Activated naive CD4-positive, alpha-beta T cell treated with anti-CD3 and anti-CD28 coated beads, Interleukin-2, amount 10 ng/mL, durations not matched to agents 7 days and 5 days (primary cell): Measurements from ENCODE around the gene RBP5.
A peak's percentile ranks its signal among the peaks of the same experiment; 100 is the strongest.

Experiments
- CTCF ChIA-PET: fragments of 350-600 bp; sonication (Branson Sonifier 250); formaldehyde crosslinking; loops from one replicate; lab custom pipeline; 2021; ENCODE audit warnings: antibody characterized with exemption; lab: Charles Lee
- DNase-seq: peaks from one replicate; pipeline ENCODE4 v3.0.0-alpha.2; 2020
- H3K27ac Mint-ChIP-seq: one replicate; pipeline ENCODE4 v1.8.0; 2021; ENCODE audit warnings: mild to moderate bottlenecking, moderate library complexity, mixed read lengths
- H3K27me3 Mint-ChIP-seq: one replicate; pipeline ENCODE4 v1.8.0; 2021; ENCODE audit warnings: mild to moderate bottlenecking, mixed read lengths
- H3K36me3 Mint-ChIP-seq: one replicate; pipeline ENCODE4 v1.8.0; 2021; ENCODE audit warnings: mixed read lengths
- H3K4me1 Mint-ChIP-seq: one replicate; pipeline ENCODE4 v1.8.0; 2021; ENCODE audit warnings: mixed read lengths
- H3K4me3 Mint-ChIP-seq: one replicate; pipeline ENCODE4 v1.8.0; 2021; ENCODE audit warnings: mild to moderate bottlenecking, moderate library complexity, mixed read lengths
- H3K9me3 Mint-ChIP-seq: one replicate; pipeline ENCODE4 v1.8.0; 2021; ENCODE audit warnings: mixed read lengths

The RBP5 gene

DNA sequence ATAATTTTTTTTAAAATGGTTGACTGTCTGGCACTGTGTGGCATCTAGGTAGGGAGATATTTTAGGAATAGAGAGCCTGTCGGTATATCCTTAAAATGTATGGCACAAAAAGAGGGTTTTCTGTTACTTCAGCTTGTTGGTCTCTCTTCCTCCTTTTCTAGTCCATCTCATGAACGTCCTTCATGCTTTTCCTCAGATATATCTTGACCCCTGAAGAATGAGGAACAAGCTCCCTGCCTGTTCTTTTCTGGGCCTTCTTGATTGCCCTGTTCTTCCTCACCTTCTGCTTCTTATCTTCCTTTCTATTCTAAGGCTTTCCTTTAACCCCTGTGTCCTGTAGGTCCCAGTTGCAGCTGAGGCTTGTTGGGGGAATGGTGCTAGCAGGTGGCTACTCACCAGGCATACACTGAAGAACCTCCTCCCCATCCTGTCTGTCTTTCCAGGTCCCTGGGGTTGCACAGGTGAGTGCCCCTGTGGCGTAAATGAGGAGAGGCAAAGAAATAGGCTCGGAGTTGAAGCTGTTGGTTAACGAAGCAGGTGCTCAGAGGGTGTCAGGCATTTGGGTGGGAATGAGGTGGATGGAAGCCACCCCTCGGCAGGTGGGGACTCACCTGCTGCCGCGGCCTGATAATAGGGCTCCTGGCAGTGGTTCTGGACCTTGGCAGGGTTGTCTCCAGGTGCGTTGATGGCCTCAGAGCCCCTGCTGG, 29.2 kb downstream of the RBP5 start:
- Mint-ChIP-seq H3K4me1 (peaks cover 18% of the 10 kb centered on the region), H3K27ac (no peak overlapping the region), H3K27me3 (no peaks in the 10 kb centered on the region), H3K9me3 (no peaks in the 10 kb centered on the region), H3K36me3 (peaks cover 40% of the 10 kb centered on the region), H3K4me3 (no peak overlapping the region)
- DNase-seq: no peak
- CTCF ChIA-PET: interaction anchor here (0.6 kb wide), 1 partner anchor 41 kb away, joined by 3 read pairs; no protein-coding TSS in a partner anchor

GRCh38 chr12:7096979-7097378, 31.7 kb downstream of the RBP5 start:
- Mint-ChIP-seq H3K27me3 (peaks cover 7% of the 10 kb centered on the region), H3K4me3 (no peak overlapping the region), H3K36me3 (peaks cover 18% of the 10 kb centered on the region), H3K9me3 (no peaks in the 10 kb centered on the region), H3K27ac (no peak overlapping the region), H3K4me1 (peaks cover 8% of the 10 kb centered on the region)
- DNase-seq: no peak
- CTCF ChIA-PET: no interaction called here

DNA sequence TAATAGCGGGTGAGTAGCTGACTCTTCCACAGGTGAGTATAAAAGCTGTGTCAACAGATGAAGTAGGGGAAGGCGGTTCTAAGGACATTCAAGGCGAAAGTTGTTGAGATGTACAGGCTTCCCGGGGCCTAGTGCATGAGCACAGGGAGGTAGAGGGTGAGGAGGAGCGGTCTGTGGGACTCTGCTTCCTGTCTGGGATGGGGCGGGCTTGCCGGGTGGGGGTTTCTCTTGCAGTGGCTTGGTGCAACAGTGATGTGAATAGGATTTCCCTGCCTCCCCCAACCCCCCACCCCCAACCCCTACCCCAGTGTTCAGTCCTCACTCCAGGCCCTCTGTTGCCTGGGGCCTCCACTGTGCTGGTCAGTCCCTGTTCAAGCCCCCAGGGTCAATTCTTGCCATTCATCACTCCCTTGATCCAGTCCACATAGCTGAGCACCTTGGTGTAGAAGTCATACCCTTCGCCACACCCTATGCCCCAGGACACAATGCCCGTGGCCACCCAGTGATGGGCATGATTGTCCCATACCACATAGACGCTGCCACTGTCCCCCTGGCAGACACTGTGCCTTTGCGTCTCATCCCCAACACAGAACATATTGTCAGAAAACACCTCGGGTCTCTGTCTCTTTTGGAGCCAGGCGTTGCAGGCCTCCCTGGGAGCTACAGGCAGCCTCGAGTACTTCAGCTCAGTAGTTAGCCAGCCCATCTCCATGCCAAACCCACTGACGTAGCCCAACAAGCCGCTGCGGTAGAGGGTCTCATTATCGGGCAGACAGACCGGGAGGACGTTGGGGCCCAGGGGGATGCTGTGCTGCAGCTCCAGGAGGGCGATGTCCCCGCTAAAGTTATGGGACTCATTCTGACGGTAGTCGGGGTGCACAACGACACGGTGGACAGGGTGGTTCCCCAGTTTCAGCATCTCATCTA, 32.4 kb downstream of the RBP5 start:
- Mint-ChIP-seq H3K27ac (no peak overlapping the region), H3K9me3 (no peaks in the 10 kb centered on the region), H3K36me3 (peaks cover 16% of the 10 kb centered on the region), H3K27me3 (peaks cover 7% of the 10 kb centered on the region), H3K4me3 (no peak overlapping the region), H3K4me1 (peaks cover 13% of the 10 kb centered on the region)
- no peak for DNase-seq
- CTCF ChIA-PET: interaction anchor here (0.5 to 1.5 kb wide), 3 partner anchors 11 to 151 kb away, joined by 3 to 6 read pairs (median 5); no protein-coding TSS in a partner anchor

- H3K27me3 Mint-ChIP-seq: peaks cover 18% of the 10 kb centered on the region
- no peak overlapping the region for H3K27ac Mint-ChIP-seq
- DNase-seq: no peak
- peaks cover 7% of the 10 kb centered on the region for H3K36me3 Mint-ChIP-seq
- CTCF ChIA-PET: interaction anchor here (0.7 to 2.7 kb wide), 7 partner anchors 11 to 169 kb away, joined by 3 to 15 read pairs (median 5); partner anchors contain the start of genes C1RL and LPCAT3
- H3K9me3 Mint-ChIP-seq: no peaks in the 10 kb centered on the region
- peaks cover 13% of the 10 kb centered on the region for H3K4me1 Mint-ChIP-seq
- no peak overlapping the region for H3K4me3 Mint-ChIP-seq
Observed at GRCh38 chr12:7093892-7094291, 34.8 kb downstream of the RBP5 start.

DNA sequence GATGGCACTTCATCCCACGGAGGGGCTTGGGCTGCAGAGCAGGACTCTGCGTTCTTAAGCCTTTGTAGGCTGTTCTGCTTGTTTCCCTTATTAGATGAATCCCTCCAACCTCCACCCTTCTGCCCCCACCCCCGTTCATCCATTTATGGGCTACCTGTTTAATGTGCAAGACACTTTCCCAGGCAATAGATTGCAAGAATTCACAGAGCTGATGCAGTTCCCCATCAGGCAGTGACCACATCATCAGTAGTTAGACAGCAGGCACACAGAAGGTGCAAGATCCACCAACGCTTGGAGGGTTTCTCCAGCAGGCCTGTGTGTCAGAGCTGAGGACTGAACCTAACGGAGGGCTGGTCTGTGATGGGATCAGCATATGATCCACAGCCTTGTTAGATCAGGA, 35.2 kb downstream of the RBP5 start:
- DNase-seq: no peak
- Mint-ChIP-seq H3K4me1 (peaks cover 13% of the 10 kb centered on the region), H3K27me3 (peaks cover 19% of the 10 kb centered on the region), H3K36me3 (peaks cover 4% of the 10 kb centered on the region), H3K27ac (no peak overlapping the region), H3K9me3 (no peaks in the 10 kb centered on the region), H3K4me3 (no peak overlapping the region)
- CTCF ChIA-PET: interaction anchor here (0.7 to 2.7 kb wide), 11 partner anchors 12 to 224 kb away, joined by 3 to 15 read pairs (median 4); partner anchors contain the start of genes C1RL and LPCAT3

DNA sequence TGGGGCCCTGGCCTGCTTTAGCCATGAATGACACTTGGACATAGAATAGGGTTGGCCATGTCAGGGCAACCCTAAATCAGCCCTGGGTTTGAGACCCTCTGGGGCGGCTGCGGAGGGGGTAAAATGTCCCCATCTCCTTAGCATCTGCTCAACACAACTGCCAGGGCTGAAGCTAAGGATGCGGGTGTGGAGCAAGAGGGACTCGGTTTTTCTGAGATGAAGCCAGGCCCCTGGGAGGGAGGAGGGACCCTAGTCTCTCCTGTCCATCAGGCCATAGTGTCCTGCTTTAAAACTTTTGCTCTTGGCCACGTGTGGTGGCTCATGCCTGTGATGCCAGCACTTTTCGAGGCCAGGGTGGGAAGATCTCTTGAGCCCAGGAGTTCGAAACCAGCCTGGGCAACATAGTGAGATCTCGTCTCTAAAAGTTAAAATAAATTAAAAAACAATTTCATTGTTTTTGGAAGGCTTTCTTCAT, 35.7 kb downstream of the RBP5 start:
- H3K36me3 Mint-ChIP-seq: peaks cover 1% of the 10 kb centered on the region
- CTCF ChIA-PET: interaction anchor here (0.7 to 2.7 kb wide), 12 partner anchors 16 to 224 kb away, joined by 3 to 15 read pairs (median 4); partner anchors contain the start of genes C1RL and LPCAT3
- peaks cover 13% of the 10 kb centered on the region for H3K4me1 Mint-ChIP-seq
- H3K4me3 Mint-ChIP-seq: no peak overlapping the region
- H3K9me3 Mint-ChIP-seq: no peaks in the 10 kb centered on the region
- no peak overlapping the region for H3K27ac Mint-ChIP-seq
- H3K27me3 Mint-ChIP-seq: peaks cover 19% of the 10 kb centered on the region
- DNase-seq: no peak

- Mint-ChIP-seq H3K9me3 (no peaks in the 10 kb centered on the region), H3K36me3 (peaks cover 1% of the 10 kb centered on the region), H3K4me3 (peak within 1 kb of the TSS; percentile 71), H3K4me1 (peaks cover 13% of the 10 kb centered on the region), H3K27me3 (peaks cover 19% of the 10 kb centered on the region), H3K27ac (peak within 1 kb of the TSS; percentile 63)
- CTCF ChIA-PET: interaction anchor here (0.7 to 2.7 kb wide), 12 partner anchors 17 to 223 kb away, joined by 3 to 15 read pairs (median 4); partner anchors contain the start of genes C1RL and LPCAT3
- peak; percentile 82 for DNase-seq
Observed at GRCh38 chr12:7092229-7092985, 36.3 kb downstream of the RBP5 start, which contains the start of gene C1R. Gene C1R, minus strand, starts transcription at chr12:7092445. Its CDS starts 57 bp downstream, at chr12:7092388.

- peak overlapping the region; percentile 63 for H3K27ac Mint-ChIP-seq
- CTCF ChIA-PET: interaction anchor here (0.5 to 1.8 kb wide), 5 partner anchors 16 to 795 kb away, joined by 3 to 6 read pairs (median 3); no protein-coding TSS in a partner anchor
- peaks cover 13% of the 10 kb centered on the region for H3K4me1 Mint-ChIP-seq
- no peak for DNase-seq
- peaks cover under 1% of the 10 kb centered on the region for H3K36me3 Mint-ChIP-seq
- H3K27me3 Mint-ChIP-seq: peaks cover 19% of the 10 kb centered on the region
- no peaks in the 10 kb centered on the region for H3K9me3 Mint-ChIP-seq
- peak overlapping the region; percentile 71 for H3K4me3 Mint-ChIP-seq
Observed at GRCh38 chr12:7091660-7092228, 36.9 kb downstream of the RBP5 start.

DNA sequence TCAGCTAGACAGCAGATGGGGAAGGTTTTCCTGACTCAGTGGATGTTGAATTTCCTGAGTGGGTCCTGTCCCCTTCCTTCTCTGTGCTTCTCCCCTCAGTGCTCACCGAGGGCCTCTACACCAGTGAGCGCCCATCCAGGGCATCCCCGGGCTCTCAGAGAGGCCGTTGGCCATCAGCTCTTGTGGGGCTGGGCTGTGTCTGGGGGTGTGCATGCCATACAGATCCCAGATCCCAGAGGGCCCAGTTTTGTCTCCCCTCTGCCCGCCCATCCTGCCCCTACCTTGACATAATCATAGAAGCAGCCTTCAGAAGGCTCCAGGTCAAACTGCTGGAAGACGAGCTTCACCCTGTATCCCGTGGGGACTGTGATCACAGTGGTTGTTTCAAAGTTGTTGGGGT, 37.5 kb downstream of the RBP5 start:
- Mint-ChIP-seq H3K27ac (peak overlapping the region; percentile 34), H3K9me3 (no peaks in the 10 kb centered on the region), H3K36me3 (no peaks in the 10 kb centered on the region), H3K27me3 (peaks cover 19% of the 10 kb centered on the region), H3K4me3 (no peak overlapping the region), H3K4me1 (peaks cover 13% of the 10 kb centered on the region)
- no peak for DNase-seq
- CTCF ChIA-PET: interaction anchor here (0.5 to 1.8 kb wide), 5 partner anchors 17 to 796 kb away, joined by 3 to 6 read pairs (median 3); no protein-coding TSS in a partner anchor

GRCh38 chr12:7090222-7090998, 38.3 kb downstream of the RBP5 start:
- no peaks in the 10 kb centered on the region for H3K36me3 Mint-ChIP-seq

DNA sequence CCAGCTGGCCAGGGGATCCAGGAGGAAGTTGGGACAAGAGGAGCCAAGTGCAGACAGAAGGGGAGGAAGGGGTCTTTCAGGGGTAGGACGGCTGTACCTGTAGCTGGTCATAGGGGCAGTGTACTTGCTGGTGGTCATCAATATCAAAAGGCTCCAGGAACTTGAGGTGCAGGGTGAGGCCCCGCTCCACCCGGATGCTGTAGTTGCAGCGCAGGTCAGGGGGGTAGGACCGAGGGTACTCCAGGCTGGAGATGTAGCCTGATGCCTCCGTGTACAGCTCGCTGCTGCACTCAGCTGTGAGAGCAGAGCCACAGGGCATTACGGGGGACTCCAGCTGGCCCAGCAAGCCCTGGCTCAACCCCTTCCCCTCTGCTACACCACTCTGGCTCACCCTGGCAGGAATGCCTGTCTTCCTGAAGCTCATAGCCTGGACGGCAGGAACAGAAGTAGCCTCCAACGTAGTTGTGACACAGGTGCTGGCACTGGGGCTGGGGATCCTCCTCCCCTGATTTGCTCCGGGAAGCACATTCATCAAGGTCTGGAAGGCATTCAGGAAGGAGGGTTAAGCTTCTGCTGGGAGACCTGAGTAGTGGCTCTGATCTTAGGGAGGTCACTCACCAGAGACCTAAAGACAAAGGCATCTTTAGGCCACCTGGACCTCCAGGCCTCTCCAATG, 39.4 kb downstream of the RBP5 start:
- DNase-seq: no peak
- Mint-ChIP-seq H3K9me3 (no peaks in the 10 kb centered on the region), H3K27me3 (peaks cover 19% of the 10 kb centered on the region), H3K27ac (no peak overlapping the region), H3K4me1 (peaks cover 13% of the 10 kb centered on the region), H3K36me3 (no peaks in the 10 kb centered on the region), H3K4me3 (no peak overlapping the region)
- CTCF ChIA-PET: interaction anchor here (0.5 to 1.1 kb wide), 4 partner anchors 19 to 121 kb away, joined by 3 to 6 read pairs (median 3); no protein-coding TSS in a partner anchor

More at GRCh38 chr12:7090222-7090998, 38.3 kb downstream of the RBP5 start:
- DNase-seq: no peak
- Mint-ChIP-seq H3K27ac (no peak overlapping the region), H3K9me3 (no peaks in the 10 kb centered on the region), H3K27me3 (peaks cover 19% of the 10 kb centered on the region), H3K4me3 (no peak overlapping the region), H3K4me1 (peaks cover 13% of the 10 kb centered on the region)
- CTCF ChIA-PET: interaction anchor here (1.1 to 1.8 kb wide), 3 partner anchors 18 to 146 kb away, joined by 6 read pairs; no protein-coding TSS in a partner anchor

DNA sequence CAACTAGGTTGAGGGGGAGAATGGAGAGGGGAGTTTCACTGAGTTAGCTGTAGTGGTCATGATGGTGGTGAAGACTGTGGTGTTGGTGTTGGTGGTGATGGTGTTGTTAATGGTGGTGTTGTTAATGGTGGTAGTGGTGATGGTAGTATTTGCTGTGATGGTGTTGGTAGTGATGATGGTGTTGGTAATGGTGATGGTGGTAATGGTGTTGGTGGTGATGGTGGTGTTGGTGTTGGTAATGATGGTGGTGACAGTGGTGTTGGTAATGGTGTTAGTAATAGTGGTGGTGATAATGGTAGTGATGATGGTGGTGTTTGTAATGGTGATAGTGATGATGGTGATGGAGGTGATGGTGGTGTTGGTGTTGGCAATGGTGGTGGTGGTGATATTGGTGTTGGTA, 45.6 kb downstream of the RBP5 start:
- Mint-ChIP-seq H3K27me3 (peaks cover 4% of the 10 kb centered on the region), H3K27ac (no peak overlapping the region), H3K4me3 (no peak overlapping the region), H3K36me3 (peaks cover 3% of the 10 kb centered on the region), H3K9me3 (peaks cover 5% of the 10 kb centered on the region), H3K4me1 (no peaks in the 10 kb centered on the region)
- DNase-seq: no peak
- CTCF ChIA-PET: no interaction called here
